ENCODE measurements around the gene TBCEL.

The TBCEL gene

GRCh38 chr11:121067026-121067425 lies 43.1 kb downstream of the TBCEL start:
- DNase-seq = no peak

- DNase-seq = no peak
These were observed 43.6 kb downstream of the TBCEL start for GRCh38 chr11:121067453-121067852.

- no peak for DNase-seq
These were observed 44.2 kb downstream of the TBCEL start for GRCh38 chr11:121067962-121068647.

GRCh38 chr11:121068787-121069186 lies 44.9 kb downstream of the TBCEL start:
- DNase-seq = no peak

- peak; percentile 45 for DNase-seq
These were observed 47.3 kb downstream of the TBCEL start for GRCh38 chr11:121070951-121071845.

GRCh38 chr11:121071846-121072450 lies 48.0 kb downstream of the TBCEL start:
- no peak for DNase-seq

- no peak for DNase-seq
These were observed 57.4 kb downstream of the TBCEL start for GRCh38 chr11:121081321-121081720.

GRCh38 chr11:121082219-121082618 lies 58.3 kb downstream of the TBCEL start:
- DNase-seq = peak; percentile 20

- DNase-seq = peak; percentile 39
These were observed 58.8 kb downstream of the TBCEL start for GRCh38 chr11:121082670-121083069.

GRCh38 chr11:121086866-121087265 lies 63.0 kb downstream of the TBCEL start:
- DNase-seq = no peak

GRCh38 chr11:121089566-121089965 lies 65.7 kb downstream of the TBCEL start:
- no peak for DNase-seq

GRCh38 chr11:121090145-121090721 lies 66.3 kb downstream of the TBCEL start:
- DNase-seq = no peak

- DNase-seq = peak; percentile 82
These were observed 67.7 kb downstream of the TBCEL start for GRCh38 chr11:121091492-121092152.

- no peak for DNase-seq
These were observed 71.7 kb downstream of the TBCEL start for GRCh38 chr11:121095561-121095960.

- no peak for DNase-seq
These were observed 75.5 kb downstream of the TBCEL start for GRCh38 chr11:121099364-121099763.

GRCh38 chr11:121099885-121100284 lies 76.0 kb downstream of the TBCEL start:
- DNase-seq = no peak

- no peak for DNase-seq
These were observed 77.0 kb downstream of the TBCEL start, which contains the start of gene TECTA for GRCh38 chr11:121100943-121101342. Gene TECTA (plus strand): TSS chr11:121101243. CDS start chr11:121102666, 1,423 bp downstream.

GRCh38 chr11:121104312-121104762 lies 80.4 kb downstream of the TBCEL start:
- no peak for DNase-seq

- no peak for DNase-seq
These were observed 81.2 kb downstream of the TBCEL start for GRCh38 chr11:121105063-121105480.

GRCh38 chr11:121105481-121106195 lies 81.7 kb downstream of the TBCEL start:
- DNase-seq = no peak

GRCh38 chr11:121106812-121107211 lies 82.9 kb downstream of the TBCEL start:
- DNase-seq = no peak

- no peak for DNase-seq
These were observed 84.5 kb downstream of the TBCEL start for GRCh38 chr11:121108413-121108812.
